ENCODE data around the gene RAD23B. TPM values are rescaled to one million over a fixed set of nuclear protein-coding genes. Genes with fewer than 3 reads are reported as not detected.

RAD23B gene
- total RNA-seq, 2 donors from 2014 or later = 58.3 to 85.6 TPM

DNA sequence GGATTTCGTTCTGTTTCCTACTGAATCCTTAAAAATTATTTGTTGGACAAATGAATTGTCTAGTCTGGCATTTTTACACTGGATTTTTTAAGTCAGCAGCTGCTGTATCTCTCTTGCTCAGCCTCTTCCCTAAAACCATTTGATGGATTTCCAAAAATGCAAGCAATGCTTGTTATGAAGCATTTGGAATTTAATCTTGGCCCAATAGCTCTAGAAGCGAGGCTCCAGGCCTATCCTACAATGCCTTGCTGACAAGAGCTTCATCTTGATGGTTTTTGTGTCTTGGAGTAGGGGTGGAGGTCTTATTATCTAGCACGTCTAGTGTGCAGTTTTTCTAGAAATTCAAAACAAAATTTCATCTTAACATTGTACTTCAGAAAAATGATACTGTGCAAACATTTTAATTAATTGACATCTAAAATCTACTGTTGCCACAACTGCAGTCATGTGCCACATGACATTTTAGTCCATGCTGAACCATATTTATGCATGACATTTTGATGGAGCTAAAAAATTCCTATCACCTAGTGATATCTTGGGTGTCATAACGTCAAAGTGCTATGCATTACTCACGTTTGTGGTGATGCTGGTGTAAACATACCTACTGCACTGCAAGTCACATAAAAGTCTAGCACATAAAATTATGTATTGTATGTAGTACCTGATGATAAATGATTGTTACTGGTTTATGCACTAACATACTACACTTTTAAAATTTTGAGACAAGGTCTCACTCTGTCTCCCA is 5.9 kb upstream of the RAD23B start:
- no peak overlapping the region for H3K4me3 ChIP-seq
- peaks cover 0 to 10% of the 10 kb centered on the region in 2 donors for H3K4me1 ChIP-seq
- H3K27me3 ChIP-seq = no peaks in the 10 kb centered on the region
- TF ChIP-seq, protein P1, sequence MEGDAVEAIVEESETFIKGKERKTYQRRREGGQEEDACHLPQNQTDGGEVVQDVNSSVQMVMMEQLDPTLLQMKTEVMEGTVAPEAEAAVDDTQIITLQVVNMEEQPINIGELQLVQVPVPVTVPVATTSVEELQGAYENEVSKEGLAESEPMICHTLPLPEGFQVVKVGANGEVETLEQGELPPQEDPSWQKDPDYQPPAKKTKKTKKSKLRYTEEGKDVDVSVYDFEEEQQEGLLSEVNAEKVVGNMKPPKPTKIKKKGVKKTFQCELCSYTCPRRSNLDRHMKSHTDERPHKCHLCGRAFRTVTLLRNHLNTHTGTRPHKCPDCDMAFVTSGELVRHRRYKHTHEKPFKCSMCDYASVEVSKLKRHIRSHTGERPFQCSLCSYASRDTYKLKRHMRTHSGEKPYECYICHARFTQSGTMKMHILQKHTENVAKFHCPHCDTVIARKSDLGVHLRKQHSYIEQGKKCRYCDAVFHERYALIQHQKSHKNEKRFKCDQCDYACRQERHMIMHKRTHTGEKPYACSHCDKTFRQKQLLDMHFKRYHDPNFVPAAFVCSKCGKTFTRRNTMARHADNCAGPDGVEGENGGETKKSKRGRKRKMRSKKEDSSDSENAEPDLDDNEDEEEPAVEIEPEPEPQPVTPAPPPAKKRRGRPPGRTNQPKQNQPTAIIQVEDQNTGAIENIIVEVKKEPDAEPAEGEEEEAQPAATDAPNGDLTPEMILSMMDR (IDR thresholded peaks at IDR 0.05) = no peak
- H3K27ac ChIP-seq = no peak overlapping the region
- no peaks in the 10 kb centered on the region for H3K9me3 ChIP-seq
- no peaks in the 10 kb centered on the region for H3K36me3 ChIP-seq
- no peak for DNase-seq (ENCODE audit: low spot score)

DNA sequence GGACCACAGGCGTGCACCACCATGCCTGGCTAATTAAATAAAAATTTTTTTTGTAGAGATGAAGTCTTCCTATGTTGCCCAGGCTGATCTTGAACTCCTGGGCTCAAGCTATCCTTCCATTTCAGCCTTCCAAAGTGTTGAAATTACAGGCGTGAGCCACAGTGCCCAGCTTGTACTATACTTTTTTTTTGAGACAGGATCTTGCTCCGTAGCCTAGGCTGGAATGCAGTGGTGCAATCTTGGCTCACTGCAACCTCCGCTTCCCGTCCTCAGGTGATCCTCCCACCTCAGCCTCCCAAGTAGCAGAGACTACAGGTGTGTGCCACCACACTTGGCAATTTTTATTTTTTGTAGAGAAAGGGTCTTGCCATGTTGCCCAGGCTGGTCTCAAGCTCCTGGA is 5.3 kb upstream of the RAD23B start:
- no peak overlapping the region for H3K4me3 ChIP-seq
- TF ChIP-seq, protein P1 (IDR thresholded peaks at IDR 0.05) = no peak

DNA sequence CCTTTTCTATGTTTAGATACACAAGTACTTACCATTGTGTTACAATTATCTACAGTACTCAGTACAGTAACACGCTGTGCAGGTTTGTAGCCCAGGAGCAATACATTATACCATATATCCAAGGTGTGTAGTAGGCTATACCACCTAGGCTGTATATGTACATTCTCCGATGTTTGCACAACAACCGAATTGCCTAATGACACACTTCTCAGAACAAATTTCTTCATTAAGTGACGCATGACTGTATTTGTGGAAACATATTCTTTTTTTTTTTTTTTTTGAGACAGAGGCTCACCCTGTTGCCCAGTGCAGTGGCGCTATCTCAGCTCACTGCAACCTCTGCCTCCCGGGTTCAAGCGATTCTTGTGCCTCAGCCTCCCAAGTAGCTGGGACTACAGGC is 4.0 kb upstream of the RAD23B start:
- no peak for DNase-seq (ENCODE audit: low spot score)
- peaks cover 0 to 15% of the 10 kb centered on the region in 2 donors for H3K4me1 ChIP-seq
- TF ChIP-seq, protein P1 (IDR thresholded peaks at IDR 0.05) = no peak

More for the DNA sequence above, 5.3 kb upstream of the RAD23B start:
- no peaks in the 10 kb centered on the region for H3K9me3 ChIP-seq
- H3K27ac ChIP-seq = no peak overlapping the region
- H3K27me3 ChIP-seq = no peaks in the 10 kb centered on the region
- no peaks in the 10 kb centered on the region for H3K36me3 ChIP-seq
- H3K4me1 ChIP-seq = peaks cover 0 to 15% of the 10 kb centered on the region in 2 donors
- DNase-seq (ENCODE audit: low spot score) = no peak

DNA sequence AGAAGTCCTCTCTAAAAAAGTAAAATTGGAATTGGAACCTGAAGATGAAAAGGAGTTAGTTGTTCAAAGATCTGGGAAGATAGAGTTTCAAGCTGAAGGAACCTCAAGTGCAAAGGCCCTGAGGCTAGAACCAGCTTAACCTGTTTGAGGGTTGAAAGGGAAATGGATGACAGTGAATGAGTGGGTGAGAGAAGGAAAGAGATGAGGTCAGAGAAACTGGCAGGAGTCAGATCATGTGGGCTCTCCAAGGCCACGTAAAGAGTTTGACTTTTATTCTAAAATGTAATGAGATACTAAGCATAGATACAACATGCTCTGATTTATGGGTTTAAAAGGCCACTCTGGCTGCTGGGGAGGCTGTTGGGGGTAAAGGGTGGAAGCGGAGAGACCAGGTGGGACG is 2.5 kb upstream of the RAD23B start:
- TF ChIP-seq, protein P1 (IDR thresholded peaks at IDR 0.05) = no peak
- Histone ChIP-seq H3K36me3 (no peaks in the 10 kb centered on the region), H3K27me3 (no peaks in the 10 kb centered on the region), H3K4me1 (peaks cover 0 to 28% of the 10 kb centered on the region in 2 donors), H3K27ac (no peak overlapping the region), H3K4me3 (no peak overlapping the region), H3K9me3 (no peaks in the 10 kb centered on the region)
- no peak for DNase-seq (ENCODE audit: low spot score)

More for the DNA sequence above, 4.0 kb upstream of the RAD23B start:
- no peak overlapping the region for H3K4me3 ChIP-seq
- no peak overlapping the region for H3K27ac ChIP-seq
- H3K27me3 ChIP-seq = no peaks in the 10 kb centered on the region
- no peaks in the 10 kb centered on the region for H3K36me3 ChIP-seq
- H3K9me3 ChIP-seq = no peaks in the 10 kb centered on the region

DNA sequence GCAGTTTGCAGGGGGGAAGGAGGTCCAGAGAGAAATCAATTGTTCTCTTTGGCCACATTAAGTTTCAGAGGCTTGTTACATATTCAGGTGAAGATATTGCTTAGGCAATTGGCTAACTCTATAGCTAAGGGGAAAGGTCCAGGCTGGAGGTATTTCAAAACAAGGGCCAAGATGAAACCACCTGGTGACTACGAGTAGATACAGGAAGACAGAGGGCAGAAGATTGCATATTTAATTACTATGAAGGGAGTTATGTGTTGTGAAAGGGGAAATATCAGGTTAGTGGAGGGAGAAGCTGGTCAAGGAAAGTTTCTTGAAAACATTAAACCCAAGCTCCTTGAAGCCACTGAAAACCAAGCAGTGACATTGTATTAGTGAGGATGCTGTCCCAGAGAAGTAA is 1.9 kb upstream of the RAD23B start:
- no peaks in the 10 kb centered on the region for H3K36me3 ChIP-seq
- peaks cover 0 to 34% of the 10 kb centered on the region in 2 donors for H3K4me1 ChIP-seq
- H3K27me3 ChIP-seq = no peaks in the 10 kb centered on the region
- H3K9me3 ChIP-seq = no peaks in the 10 kb centered on the region
- no peak overlapping the region for H3K4me3 ChIP-seq
- DNase-seq (ENCODE audit: low spot score) = no peak
- no peak overlapping the region for H3K27ac ChIP-seq
- TF ChIP-seq, protein P1 (IDR thresholded peaks at IDR 0.05) = no peak

All from right atrium auricular region (tissue), 2 donors.